Mesangial cell (primary cell): ENCODE measurements around the gene CAMK2B. TPM values are rescaled to one million over a fixed set of nuclear protein-coding genes. Genes with fewer than 3 reads are reported as not detected.

Experiments
- total RNA-seq: library from RNA; depleted of rRNA; stranded (reverse); fragments of >200 nt; gene quantifications from 2 replicates; pipeline ENCODE4 v1.2.3, GENCODE V29; 2015

The CAMK2B gene
- total RNA-seq = 0.38 and 0.98 TPM in 2 replicates

GRCh38 chr7:44325201-44325671, at the start of gene CAMK2B:
Gene CAMK2B, minus strand, starts transcription at chr7:44325594. Its CDS starts 173 bp downstream, at chr7:44325421.

GRCh38 chr7:44200699-44201461, 124.5 kb downstream of the CAMK2B start, which contains the start of gene YKT6:
Gene YKT6, plus strand, starts transcription at chr7:44200978. Its CDS starts 158 bp downstream, at chr7:44201136.

GRCh38 chr7:44189286-44189992, 136.0 kb downstream of the CAMK2B start, which contains the start of gene GCK:
Gene GCK, minus strand, starts transcription at chr7:44189439. Its CDS starts 486 bp downstream, at chr7:44188953.

Other genes starting within 250 kb of the CAMK2B start
- 9.1 and 29.7 TPM in 2 replicates for gene POLM, start 243.1 kb downstream of the CAMK2B start, total RNA-seq
- 94.0 and 273 TPM in 2 replicates for gene AEBP1, start 221.2 kb downstream of the CAMK2B start, total RNA-seq
- 80.4 and 166 TPM in 2 replicates for gene POLD2, start 202.0 kb downstream of the CAMK2B start, total RNA-seq
- 0.38 TPM in 1 of 2 replicates, not detected in the other for gene MYL7, start 184.3 kb downstream of the CAMK2B start, total RNA-seq
- 0.65 and 2.4 TPM in 2 replicates for gene GCK, start 136.2 kb downstream of the CAMK2B start, total RNA-seq
- gene YKT6, start 124.6 kb downstream of the CAMK2B start, total RNA-seq = 74.7 and 102 TPM in 2 replicates
- 47.7 and 62.4 TPM in 2 replicates for gene NUDCD3, start 165.1 kb upstream of the CAMK2B start, total RNA-seq
- gene NPC1L1, start 215.7 kb upstream of the CAMK2B start, total RNA-seq = 0.33 and 1.1 TPM in 2 replicates
- 56.5 and 84.1 TPM in 2 replicates for gene DDX56, start 248.3 kb upstream of the CAMK2B start, total RNA-seq